HCT116 (cell line): Measurements from ENCODE around the gene FASN. TPM values are rescaled to one million over a fixed set of nuclear protein-coding genes. Genes with fewer than 3 reads are reported as not detected.
A peak's percentile ranks its signal among the peaks of the same experiment; 100 is the strongest.

Source experiments
- ATAC-seq: fragments of 200-7000 bp; cut with Tn5 transposase; 2 replicates; pipeline ENCODE4 v1.9.1; 2020; ENCODE audit warnings: mild to moderate bottlenecking, moderate library complexity
- BruUV-seq: library from RNA; stranded (reverse); fragments of 400-500 nt; replicated peaks from 2 replicates; lab custom pipeline; 2021; lab: Mats Ljungman, UMichigan
- CTCF ChIA-PET: fragments of 300-600 bp; sonication (Branson Sonifier 250); formaldehyde crosslinking; loops from one replicate; lab custom pipeline; 2021; ENCODE audit warnings: antibody characterized with exemption; lab: Charles Lee
- POLR2A ChIA-PET: fragments of 300-600, 350-600 bp; sonication (Branson Sonifier 250); formaldehyde crosslinking; loops from one replicate; lab custom pipeline; 2021; ENCODE audit warnings: antibody characterized with exemption; lab: Charles Lee
- RAD21 ChIA-PET, 2 experiments: fragments of 300-600 bp; sonication (Branson Sonifier 250); formaldehyde crosslinking; loops; one replicate each; lab custom pipeline; 2023; ENCODE audit warnings: low total read pairs in 2 of 2; ENCODE audit not compliant: uncharacterized antibody in 2 of 2, unreplicated experiment in 2 of 2, low non-redundant PET in 1 of 2; lab: Charles Lee
- DNase-seq: peaks from one replicate; pipeline ENCODE4 v3.0.0-alpha.2; 2010; ENCODE audit warnings: low read depth, low spot score
- H2AFZ ChIP-seq: fragments of 200-600 bp; shearing (Covaris generic), sonication (generic); 2 replicates; pipeline ENCODE4 v1.6.1; 2017; ENCODE audit warnings: low read depth, mixed run types, mixed read lengths, antibody characterized with exemption, low read length; ENCODE audit not compliant: poor library complexity, severe bottlenecking
- H3K27ac ChIP-seq: 2 replicates; pipeline ENCODE4 v1.5.1; 2012; ENCODE audit warnings: low read depth, low read length
- H3K27me3 ChIP-seq: fragments of 200-600 bp; sonication (generic); 2 replicates; pipeline ENCODE4 v1.6.1; 2016; ENCODE audit warnings: mixed run types, low read length, mixed read lengths; ENCODE audit not compliant: insufficient read depth
- H3K36me3 ChIP-seq, 2 experiments: fragments of 200-500 bp in 1 of 2; fragments of 200-600 bp in 1 of 2; sonication (Bioruptor generic) in 1 of 2; sonication (generic) in 1 of 2; 2 replicates each; pipeline versions ENCODE4 v1.5.1 to v1.6.1; 2014 to 2016; ENCODE audit warnings: low read length in 2 of 2, inconsistent platforms in 1 of 2, mixed read lengths in 1 of 2, mixed run types in 1 of 2; ENCODE audit not compliant: insufficient read depth in 2 of 2, control insufficient read depth in 1 of 2
- H3K4me1 ChIP-seq, 2 experiments: fragments of 200-600 bp in 1 of 2; sonication (generic) in 1 of 2; 2 replicates each; pipeline versions ENCODE4 v1.5.1 to v1.6.1; 2012 to 2017; ENCODE audit warnings: low read length in 2 of 2, inconsistent platforms in 1 of 2, mild to moderate bottlenecking in 1 of 2, mixed read lengths in 1 of 2, mixed run types in 1 of 2, moderate library complexity in 1 of 2; ENCODE audit not compliant: insufficient read depth in 2 of 2, control insufficient read depth in 1 of 2
- H3K4me2 ChIP-seq: fragments of 200-600 bp; sonication (generic); 2 replicates; pipeline ENCODE4 v1.6.1; 2017; ENCODE audit warnings: mixed run types, low read length, mixed read lengths
- H3K4me3 ChIP-seq, 2 experiments: fragments of 200-600 bp in 1 of 2; sonication (generic) in 1 of 2; replicated peaks in 1 of 2; 2 replicates each; pipeline ENCODE4 v1.5.1; 2011 to 2016; ENCODE audit warnings: low read length in 2 of 2, control low read depth in 1 of 2, low read depth in 1 of 2, mild to moderate bottlenecking in 1 of 2, mixed read lengths in 1 of 2, mixed run types in 1 of 2
- H3K79me2 ChIP-seq: fragments of 200-600 bp; sonication (generic); 2 replicates; pipeline ENCODE4 v1.6.1; 2017; ENCODE audit warnings: mild to moderate bottlenecking, mixed run types, low read length, moderate library complexity, mixed read lengths; ENCODE audit not compliant: insufficient read depth
- H3K9ac ChIP-seq: fragments of 200-600 bp; sonication (generic); 2 replicates; pipeline ENCODE4 v1.6.1; 2016; ENCODE audit warnings: low read length, mixed read lengths
- H3K9me2 ChIP-seq: fragments of 200-600 bp; sonication (generic), shearing (Covaris generic); 2 replicates; pipeline ENCODE4 v1.6.1; 2017; ENCODE audit warnings: mixed run types, mild to moderate bottlenecking, moderate library complexity; ENCODE audit not compliant: insufficient read depth
- H3K9me3 ChIP-seq, 2 experiments: fragments of 200-500 bp in 1 of 2; fragments of 200-600 bp in 1 of 2; sonication (Bioruptor generic) in 1 of 2; sonication (generic) in 1 of 2; 2 replicates each; pipeline ENCODE4 v1.6.1; 2014 to 2017; ENCODE audit warnings: low read length in 2 of 2, mixed read lengths in 2 of 2, inconsistent platforms in 1 of 2, low read depth in 1 of 2, mild to moderate bottlenecking in 1 of 2, mixed run types in 1 of 2, moderate library complexity in 1 of 2; ENCODE audit not compliant: control insufficient read depth in 1 of 2, insufficient read depth in 1 of 2
- H4K20me1 ChIP-seq: fragments of 200-600 bp; sonication (generic), shearing (Covaris generic); 2 replicates; pipeline ENCODE4 v1.6.1; 2017; ENCODE audit warnings: mixed run types, mild to moderate bottlenecking, moderate library complexity; ENCODE audit not compliant: insufficient read depth
- EGR1 ChIP-seq: IDR thresholded peaks from 2 replicates; pipeline ENCODE4 v1.6.1; 2012; ENCODE audit warnings: low read depth
- EZH2phosphoT487 ChIP-seq: fragments of 200-600 bp; IDR thresholded peaks from 2 replicates; pipeline ENCODE4 v1.6.1; 2018; ENCODE audit warnings: antibody characterized with exemption, borderline replicate concordance
- FOSL1 ChIP-seq: IDR thresholded peaks from 2 replicates; pipeline ENCODE4 v1.6.1; 2012; ENCODE audit warnings: low read depth
- JUND ChIP-seq: IDR thresholded peaks from 2 replicates; pipeline ENCODE4 v1.6.1; 2012
- POLR2A ChIP-seq: IDR thresholded peaks from 2 replicates; pipeline ENCODE4 v1.7.0; 2011; ENCODE audit warnings: borderline replicate concordance; ENCODE audit not compliant: insufficient read depth, insufficient read length; ENCODE audit errors: extremely low read depth
- RAD21 ChIP-seq: IDR thresholded peaks from 2 replicates; pipeline ENCODE4 v1.6.1; 2012; ENCODE audit warnings: low read depth, mild to moderate bottlenecking
- SIN3A ChIP-seq: IDR thresholded peaks from 2 replicates; pipeline ENCODE4 v1.6.1; 2012; ENCODE audit warnings: low read depth
- ZFX ChIP-seq: fragments of 450-650 bp; IDR thresholded peaks from 2 replicates; pipeline ENCODE4 v1.6.1; 2017
- ZNF274 ChIP-seq: fragments of 200-500 bp; sonication (Bioruptor generic); IDR thresholded peaks from 2 replicates; pipeline ENCODE4 v1.6.1; 2014; ENCODE audit warnings: mild to moderate bottlenecking, low read depth, low read length, inconsistent platforms
- intact Hi-C: fragments of 100-400 bp; cut with micrococcal nuclease; formaldehyde crosslinking; loops from 2 replicates; pipeline ENCODE4 v1.10.0; 2022
- total RNA-seq: library from RNA; stranded (reverse); gene quantifications from one replicate; pipeline ENCODE4 v1.2.1, GENCODE V29; 2021; ENCODE audit not compliant: unreplicated experiment
- TF ChIP-seq, protein P1 (sequence below): IDR thresholded peaks from 2 replicates; pipeline ENCODE4 v1.6.1; 2012
- TF ChIP-seq, protein P2 (sequence below), 3 experiments: fragments of 200-600 bp in 1 of 3; sonication (generic) in 1 of 3; IDR thresholded peaks in 2 of 3; conservative IDR thresholded peaks in 1 of 3; 2 replicates each; pipeline ENCODE4 v1.5.1; 2012 to 2017; ENCODE audit warnings: low read depth in 2 of 3, low read length in 2 of 3, antibody characterized with exemption in 1 of 3, borderline replicate concordance in 1 of 3, control low read depth in 1 of 3, mild to moderate bottlenecking in 1 of 3, mixed read lengths in 1 of 3, mixed run types in 1 of 3, moderate library complexity in 1 of 3; ENCODE audit not compliant: insufficient read depth in 1 of 3

The FASN gene
- total RNA-seq, 1 experiment from 2014 or later = 754 TPM

DNA sequence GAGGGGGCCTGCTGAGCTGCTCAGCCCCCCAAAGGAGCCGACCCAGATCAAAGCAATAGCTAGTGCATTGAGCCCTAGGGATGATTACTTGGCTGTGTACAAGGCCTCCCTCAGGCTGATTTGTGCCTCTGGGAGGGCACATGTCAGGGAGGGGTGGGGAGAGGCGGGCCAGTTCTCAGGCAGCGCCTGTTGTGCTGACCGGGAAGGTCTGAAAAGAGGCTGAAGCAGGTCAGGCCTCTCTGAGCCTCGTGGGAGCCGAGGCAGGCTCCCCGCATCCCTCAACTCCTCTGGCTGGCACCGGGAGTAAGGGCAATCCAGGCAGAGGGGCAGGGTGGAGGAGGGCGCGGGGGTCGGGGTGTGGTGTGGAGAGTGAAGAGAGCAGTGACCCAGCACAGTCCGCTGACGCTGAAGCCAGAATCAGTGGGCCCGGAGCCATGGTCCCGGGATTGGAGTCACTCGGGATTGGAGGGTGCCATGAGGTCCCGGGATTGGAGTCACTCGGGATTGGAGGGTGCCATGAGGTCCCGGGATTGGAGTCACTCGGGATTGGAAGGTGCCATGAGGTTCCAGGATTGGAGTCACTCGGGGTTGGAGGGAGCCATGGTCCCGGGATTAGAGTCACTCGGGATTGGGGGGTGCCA is 63.5 kb downstream of the FASN start:
- POLR2A ChIA-PET = no interaction called here
- intact Hi-C loops = loop anchor here (5.0 to 10.0 kb wide), 4 partner anchors 260 to 380 kb away; partner anchors contain the start of genes HEXD and OGFOD3
- ATAC-seq = 0 out of 2 replicates have a peak, but pooled peaks have one; percentile 1

More for the DNA sequence above, 63.5 kb downstream of the FASN start:
- Histone ChIP-seq H3K9ac (peak overlapping the region; percentile 43), H3K36me3 (peaks cover 0 to 12% of the 10 kb centered on the region in 2 experiments; a peak in 1 of 4 replicates), H3K9me2 (no peaks in the 10 kb centered on the region), H3K27ac (peak overlapping the region; percentile 21), H3K4me2 (peak overlapping the region; percentile 53), H3K9me3 (no peaks in the 10 kb centered on the region), H3K27me3 (no peaks in the 10 kb centered on the region), H4K20me1 (no peaks in the 10 kb centered on the region), H3K4me3 (no peak overlapping the region), H3K4me1 (peaks cover 20 to 67% of the 10 kb centered on the region in 2 experiments), H3K79me2 (peaks cover 28% of the 10 kb centered on the region; the same call in 1 of the 2 replicates), H2AFZ (no peak overlapping the region)
- peak; percentile 55 for DNase-seq
- no TSS peak for BruUV-seq
- RAD21 ChIA-PET = no interaction called here
- TF ChIP-seq SIN3A (no peak), FOSL1 (no peak), EZH2phosphoT487 (no peak), RAD21 (no peak), JUND (no peak), POLR2A (no peak), ZFX (no peak), EGR1 (no peak), ZNF274 (no peak)
- TF ChIP-seq, protein P1, sequence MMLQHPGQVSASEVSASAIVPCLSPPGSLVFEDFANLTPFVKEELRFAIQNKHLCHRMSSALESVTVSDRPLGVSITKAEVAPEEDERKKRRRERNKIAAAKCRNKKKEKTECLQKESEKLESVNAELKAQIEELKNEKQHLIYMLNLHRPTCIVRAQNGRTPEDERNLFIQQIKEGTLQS = no peak
- TF ChIP-seq, protein P2, sequence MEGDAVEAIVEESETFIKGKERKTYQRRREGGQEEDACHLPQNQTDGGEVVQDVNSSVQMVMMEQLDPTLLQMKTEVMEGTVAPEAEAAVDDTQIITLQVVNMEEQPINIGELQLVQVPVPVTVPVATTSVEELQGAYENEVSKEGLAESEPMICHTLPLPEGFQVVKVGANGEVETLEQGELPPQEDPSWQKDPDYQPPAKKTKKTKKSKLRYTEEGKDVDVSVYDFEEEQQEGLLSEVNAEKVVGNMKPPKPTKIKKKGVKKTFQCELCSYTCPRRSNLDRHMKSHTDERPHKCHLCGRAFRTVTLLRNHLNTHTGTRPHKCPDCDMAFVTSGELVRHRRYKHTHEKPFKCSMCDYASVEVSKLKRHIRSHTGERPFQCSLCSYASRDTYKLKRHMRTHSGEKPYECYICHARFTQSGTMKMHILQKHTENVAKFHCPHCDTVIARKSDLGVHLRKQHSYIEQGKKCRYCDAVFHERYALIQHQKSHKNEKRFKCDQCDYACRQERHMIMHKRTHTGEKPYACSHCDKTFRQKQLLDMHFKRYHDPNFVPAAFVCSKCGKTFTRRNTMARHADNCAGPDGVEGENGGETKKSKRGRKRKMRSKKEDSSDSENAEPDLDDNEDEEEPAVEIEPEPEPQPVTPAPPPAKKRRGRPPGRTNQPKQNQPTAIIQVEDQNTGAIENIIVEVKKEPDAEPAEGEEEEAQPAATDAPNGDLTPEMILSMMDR (IDR thresholded peaks at IDR 0.05 in 2 of 3, conservative IDR thresholded peaks at IDR 0.05 in 1 of 3; ENCODE audit: borderline replicate concordance in 1 of 3, insufficient read depth in 1 of 3, low read depth in 2 of 3, low read length in 2 of 3) = no peak
- CTCF ChIA-PET = interaction anchor here (4.8 kb wide), 1 partner anchor 13 kb away, joined by 57 read pairs; the partner anchor contains the start of genes CENPX and LRRC45
